ENCODE data around the gene IREB2. TPM values are rescaled to one million over a fixed set of nuclear protein-coding genes. Genes with fewer than 3 reads are reported as not detected.

Gene IREB2
- total and polyA plus RNA-seq, 2 of the 13 experiments (the other 11 are each of a cell fraction or from before 2014, with no cell fraction given): 24.2 to 30.4 TPM

GRCh38 chr15:78431955-78432354 lies 6.1 kb upstream of the IREB2 start (continued):
- TF ChIP-seq KLF12 (CRISPR knock-in tag; IDR thresholded peaks at IDR 0.05; ENCODE audit: borderline replicate concordance): no peak

- Histone ChIP-seq H3K9ac (ENCODE audit: insufficient read depth, low read depth, low read length) (no peak overlapping the region), H4K20me1 (ENCODE audit: insufficient read depth, low read length) (no peaks in the 10 kb centered on the region), H2AFZ (ENCODE audit: low read length) (no peak overlapping the region), H3K79me2 (ENCODE audit: insufficient read depth, low read length) (no peaks in the 10 kb centered on the region), H3K4me1 (ENCODE audit: insufficient read depth, low read length) (peaks cover 36% of the 10 kb centered on the region), H3K4me2 (ENCODE audit: low read depth, low read length) (no peak overlapping the region), H3K27ac (ENCODE audit: extremely low read length, insufficient read depth, low read length) (no peak overlapping the region), H3K36me3 (replicated peaks in 1 of 2; ENCODE audit: control insufficient read depth in 1 of 2, insufficient read depth in 2 of 2, low read length in 2 of 2) (no peaks in the 10 kb centered on the region), H3K27me3 (ENCODE audit: control insufficient read depth in 1 of 2, insufficient read depth in 2 of 2, low read length in 2 of 2) (no peaks in the 10 kb centered on the region), H3K9me3 (ENCODE audit: low read length) (no peaks in the 10 kb centered on the region), H3K4me3 (replicated peaks in 1 of 3; ENCODE audit: insufficient read depth in 1 of 3, low read depth in 2 of 3, low read length in 3 of 3) (no peak overlapping the region)
- in situ Hi-C loops (cut with HindIII; ENCODE audit: extremely low pct_ligation_motif_present, low pct_unique_long_range_greater_than_20kb) (no loop called here), intact Hi-C loops (cut with micrococcal nuclease; ENCODE audit: unreplicated experiment) (no loop called here)
- CTCF ChIA-PET (ENCODE audit: low intra/inter-chr PET ratio, low total read pairs): no interaction called here
- DNase-seq (ENCODE audit: low spot score) (no peak), ATAC-seq (no peak), FAIRE-seq (no peak)
- POLR2A ChIA-PET: no interaction called here
- TF ChIP-seq ARNT (IDR thresholded peaks at IDR 0.05): no peak
- no peak for TF ChIP-seq NONO (IDR thresholded peaks at IDR 0.05)
- no peak for TF ChIP-seq NONO (CRISPR knock-in tag; conservative IDR thresholded peaks at IDR 0.05)
- no peak for TF ChIP-seq ZNF329 (CRISPR knock-in tag; IDR thresholded peaks at IDR 0.05; ENCODE audit: low read depth)
- no peak for TF ChIP-seq NBN (conservative IDR thresholded peaks at IDR 0.05)
- no peak for TF ChIP-seq ADNP (CRISPR knock-in tag; IDR thresholded peaks at IDR 0.05)
- TF ChIP-seq NR1H2 (CRISPR knock-in tag; IDR thresholded peaks at IDR 0.05; ENCODE audit: borderline replicate concordance, low read depth): no peak
- no peak for TF ChIP-seq ZNF713 (CRISPR knock-in tag; IDR thresholded peaks at IDR 0.05)
- TF ChIP-seq ZBTB25 (CRISPR knock-in tag; IDR thresholded peaks at IDR 0.05): no peak
- no peak for TF ChIP-seq ZNF18 (CRISPR knock-in tag; IDR thresholded peaks at IDR 0.05; ENCODE audit: insufficient replicate concordance)
- TF ChIP-seq RAD21 (CRISPR knock-in tag; IDR thresholded peaks at IDR 0.05): no peak
- TF ChIP-seq SETDB1 (CRISPR knock-in tag; IDR thresholded peaks at IDR 0.05; ENCODE audit: borderline replicate concordance): no peak
- no peak for TF ChIP-seq TEAD2 (CRISPR knock-in tag; IDR thresholded peaks at IDR 0.05)
- TF ChIP-seq ZNF550 (CRISPR knock-in tag; IDR thresholded peaks at IDR 0.05; ENCODE audit: borderline replicate concordance): no peak
- no peak for TF ChIP-seq ZSCAN30 (CRISPR knock-in tag; IDR thresholded peaks at IDR 0.05)
- TF ChIP-seq U2AF2 (IDR thresholded peaks at IDR 0.05; ENCODE audit: low read depth, low read length): no peak
- TF ChIP-seq SATB2 (CRISPR knock-in tag; IDR thresholded peaks at IDR 0.05): no peak
- no peak for TF ChIP-seq MED13 (CRISPR knock-in tag; IDR thresholded peaks at IDR 0.05)
- no TSS peak for BruUV-seq (replicated peaks)
- 88% methylated on average over 1 of the region's 1 CpG for WGBS (ENCODE audit: low lambda C conversion rate)
These were observed 5.4 kb upstream of the IREB2 start for GRCh38 chr15:78432664-78433063.

Data from HepG2 (cell line).